Measurements from ENCODE around the gene NPB. TPM values are rescaled to one million over a fixed set of nuclear protein-coding genes. Genes with fewer than 3 reads are reported as not detected.

Gene NPB
- total RNA-seq, 1 donor from 2014 or later: 0.96 TPM

DNA sequence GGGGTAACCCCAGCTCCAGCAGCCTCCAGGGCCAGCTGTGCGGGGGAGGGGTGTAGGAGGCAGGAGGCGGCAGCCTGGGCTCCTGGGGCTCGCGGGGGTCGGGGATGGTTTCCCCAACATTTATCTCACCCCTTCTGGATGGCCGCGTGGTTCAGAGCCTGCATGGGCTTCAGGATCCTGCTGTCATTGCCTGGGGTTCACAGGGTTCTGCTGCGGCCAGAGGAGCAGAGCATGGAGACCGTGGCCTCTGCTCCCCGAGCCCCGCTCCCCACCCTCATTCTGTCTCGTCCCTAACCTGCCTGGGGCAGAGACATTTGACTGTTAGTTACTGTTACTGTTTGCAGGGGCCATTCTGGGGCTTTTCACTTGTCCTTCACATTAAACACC lies 40.1 kb downstream of the NPB start:
- DNase-seq: no peak
- H3K4me3 Mint-ChIP-seq (ENCODE audit: unreplicated experiment): peak overlapping the region; percentile 38
- peaks cover 16% of the 10 kb centered on the region for H3K4me1 Mint-ChIP-seq (ENCODE audit: low read depth, unreplicated experiment)
- peaks cover 6% of the 10 kb centered on the region for H3K27me3 Mint-ChIP-seq (ENCODE audit: unreplicated experiment)
- H3K27ac Mint-ChIP-seq (ENCODE audit: unreplicated experiment): peak overlapping the region; percentile 78
- H3K9me3 Mint-ChIP-seq (ENCODE audit: unreplicated experiment): peaks cover 6% of the 10 kb centered on the region
- H3K36me3 Mint-ChIP-seq (ENCODE audit: unreplicated experiment): no peaks in the 10 kb centered on the region
- TF ChIP-seq CTCF (IDR thresholded peaks at IDR 0.05; ENCODE audit: partially characterized antibody, unreplicated experiment): no peak

GRCh38 chr17:81944858-81945257 lies 42.8 kb downstream of the NPB start:
- H3K9me3 Mint-ChIP-seq (ENCODE audit: unreplicated experiment): peaks cover 2% of the 10 kb centered on the region
- TF ChIP-seq CTCF (IDR thresholded peaks at IDR 0.05; ENCODE audit: partially characterized antibody, unreplicated experiment): no peak
- H3K36me3 Mint-ChIP-seq (ENCODE audit: unreplicated experiment): no peaks in the 10 kb centered on the region
- H3K4me3 Mint-ChIP-seq (ENCODE audit: unreplicated experiment): no peak overlapping the region
- peaks cover 6% of the 10 kb centered on the region for H3K4me1 Mint-ChIP-seq (ENCODE audit: low read depth, unreplicated experiment)
- H3K27me3 Mint-ChIP-seq (ENCODE audit: unreplicated experiment): peaks cover 1% of the 10 kb centered on the region
- no peak overlapping the region for H3K27ac Mint-ChIP-seq (ENCODE audit: unreplicated experiment)
- no peak for DNase-seq

- TF ChIP-seq CTCF (IDR thresholded peaks at IDR 0.05; ENCODE audit: partially characterized antibody, unreplicated experiment): no peak
- Mint-ChIP-seq H3K9me3 (ENCODE audit: unreplicated experiment) (peaks cover 5% of the 10 kb centered on the region), H3K4me1 (ENCODE audit: low read depth, unreplicated experiment) (peaks cover 9% of the 10 kb centered on the region), H3K27ac (ENCODE audit: unreplicated experiment) (no peak within 1 kb of the TSS), H3K4me3 (ENCODE audit: unreplicated experiment) (no peak within 1 kb of the TSS), H3K27me3 (ENCODE audit: unreplicated experiment) (peaks cover 3% of the 10 kb centered on the region), H3K36me3 (ENCODE audit: unreplicated experiment) (no peaks in the 10 kb centered on the region)
- DNase-seq: no peak
Observed at GRCh38 chr17:81947189-81947588, 45.2 kb downstream of the NPB start, which contains the start of gene MYADML2. Gene MYADML2, minus strand, starts transcription at chr17:81947233. Its CDS starts 5,492 bp downstream, at chr17:81941741.

DNA sequence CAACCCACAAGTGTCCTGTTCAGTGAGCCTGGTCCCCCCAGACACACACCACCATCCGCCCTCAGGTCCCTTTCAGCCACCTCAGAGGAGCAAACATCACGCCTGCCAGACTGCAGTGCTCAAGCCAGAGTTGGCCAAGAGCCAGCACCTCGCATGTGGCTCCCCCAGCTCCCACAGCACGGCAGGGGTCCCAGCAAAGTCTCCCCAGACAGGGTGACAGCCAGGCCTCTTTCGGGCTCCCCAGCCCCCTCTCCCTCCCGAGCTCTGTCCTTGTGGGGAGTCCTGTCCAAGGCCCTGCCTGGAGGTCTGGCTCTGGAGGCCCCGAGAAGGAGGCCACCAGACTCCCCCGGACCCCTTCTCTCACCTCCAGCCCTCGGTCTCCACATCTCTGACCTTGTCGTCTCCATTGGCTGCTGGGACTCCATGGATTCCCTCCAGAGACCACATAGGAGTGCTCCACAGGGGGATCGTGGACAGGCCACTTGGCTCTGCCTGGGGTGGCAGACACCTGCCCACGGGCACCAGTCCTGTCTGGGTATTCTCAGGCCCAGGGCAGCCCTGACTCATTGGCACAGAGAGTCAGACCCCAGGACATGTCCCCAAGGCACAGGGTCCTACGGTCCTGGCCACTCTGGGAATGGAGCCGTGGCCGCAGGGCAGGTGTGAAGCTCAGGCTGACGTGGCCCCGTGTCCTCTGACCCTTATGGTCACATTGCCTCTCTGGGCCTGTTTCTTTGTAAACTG lies 46.8 kb downstream of the NPB start:
- no peak for TF ChIP-seq CTCF (IDR thresholded peaks at IDR 0.05; ENCODE audit: partially characterized antibody, unreplicated experiment)
- DNase-seq: no peak
- Mint-ChIP-seq H3K4me3 (ENCODE audit: unreplicated experiment) (no peak overlapping the region), H3K9me3 (ENCODE audit: unreplicated experiment) (peaks cover 3% of the 10 kb centered on the region), H3K36me3 (ENCODE audit: unreplicated experiment) (no peaks in the 10 kb centered on the region), H3K4me1 (ENCODE audit: low read depth, unreplicated experiment) (peaks cover 7% of the 10 kb centered on the region), H3K27ac (ENCODE audit: unreplicated experiment) (no peak overlapping the region), H3K27me3 (ENCODE audit: unreplicated experiment) (peaks cover 3% of the 10 kb centered on the region)

DNA sequence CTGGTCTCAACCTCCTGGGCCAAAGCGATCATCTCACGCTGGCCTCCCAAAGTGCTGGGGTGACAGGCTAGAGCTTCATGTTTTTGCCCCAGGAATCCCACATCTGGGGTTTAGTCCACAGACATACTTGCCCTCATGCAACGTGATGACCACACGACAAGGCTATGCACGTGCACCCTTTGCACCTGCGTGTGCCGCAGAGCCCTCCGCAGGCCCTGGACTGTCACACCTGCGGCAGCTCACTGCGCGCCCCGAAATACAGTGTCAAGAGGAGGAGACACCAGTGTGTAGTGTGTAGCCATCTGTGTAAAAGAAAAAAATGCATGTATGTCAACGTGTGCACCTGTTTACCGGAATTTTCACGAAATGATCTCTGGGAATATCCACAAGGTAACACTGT lies 48.5 kb downstream of the NPB start:
- no peak overlapping the region for H3K4me3 Mint-ChIP-seq (ENCODE audit: unreplicated experiment)
- no peak for DNase-seq
- no peak for TF ChIP-seq CTCF (IDR thresholded peaks at IDR 0.05; ENCODE audit: partially characterized antibody, unreplicated experiment)
- H3K27ac Mint-ChIP-seq (ENCODE audit: unreplicated experiment): peak overlapping the region; percentile 72
- peaks cover 7% of the 10 kb centered on the region for H3K4me1 Mint-ChIP-seq (ENCODE audit: low read depth, unreplicated experiment)
- no peaks in the 10 kb centered on the region for H3K36me3 Mint-ChIP-seq (ENCODE audit: unreplicated experiment)
- peaks cover 3% of the 10 kb centered on the region for H3K27me3 Mint-ChIP-seq (ENCODE audit: unreplicated experiment)
- peaks cover 3% of the 10 kb centered on the region for H3K9me3 Mint-ChIP-seq (ENCODE audit: unreplicated experiment)
